ENCODE measurements around the gene GOLGA8O. TPM values are rescaled to one million over a fixed set of nuclear protein-coding genes. Genes with fewer than 3 reads are reported as not detected.
"Not testable (repeated sequence)": the region's sequence is repeated elsewhere in the genome, so short reads cannot be mapped to it uniquely, and the experiment has no call there.

The GOLGA8O gene
- total RNA-seq, result not detected

- H3K4me1 Mint-ChIP-seq (ENCODE audit: low read depth); H3K36me3 Mint-ChIP-seq; CTCF ChIA-PET; POLR2A ChIA-PET; intact Hi-C loops (cut with micrococcal nuclease); H3K27me3 Mint-ChIP-seq; H3K27ac Mint-ChIP-seq; DNase-seq; H3K4me3 Mint-ChIP-seq; H3K9me3 Mint-ChIP-seq: not testable (repeated sequence)
Observed at GRCh38 chr15:32455534-32455933, at the start of gene GOLGA8O. TSS of gene GOLGA8O (minus strand) at chr15:32455634. CDS start at chr15:32455536, 98 bp downstream.

- DNase-seq; H3K27ac Mint-ChIP-seq; H3K4me1 Mint-ChIP-seq (ENCODE audit: low read depth); H3K36me3 Mint-ChIP-seq; CTCF ChIA-PET; H3K9me3 Mint-ChIP-seq; POLR2A ChIA-PET; intact Hi-C loops (cut with micrococcal nuclease); H3K27me3 Mint-ChIP-seq; H3K4me3 Mint-ChIP-seq: not testable (repeated sequence)
Observed at GRCh38 chr15:32504152-32504811, 48.8 kb upstream of the GOLGA8O start.

GRCh38 chr15:32502946-32503345, 47.5 kb upstream of the GOLGA8O start:
- H3K4me1 Mint-ChIP-seq (ENCODE audit: low read depth); intact Hi-C loops (cut with micrococcal nuclease); H3K27me3 Mint-ChIP-seq; H3K27ac Mint-ChIP-seq; H3K4me3 Mint-ChIP-seq; POLR2A ChIA-PET; DNase-seq; CTCF ChIA-PET; H3K9me3 Mint-ChIP-seq; H3K36me3 Mint-ChIP-seq: not testable (repeated sequence)

- DNase-seq; H3K9me3 Mint-ChIP-seq; H3K36me3 Mint-ChIP-seq; CTCF ChIA-PET; H3K27me3 Mint-ChIP-seq; POLR2A ChIA-PET; H3K4me1 Mint-ChIP-seq (ENCODE audit: low read depth); intact Hi-C loops (cut with micrococcal nuclease); H3K27ac Mint-ChIP-seq; H3K4me3 Mint-ChIP-seq: not testable (repeated sequence)
Observed at GRCh38 chr15:32492768-32493167, 37.3 kb upstream of the GOLGA8O start.

- intact Hi-C loops (cut with micrococcal nuclease); H3K36me3 Mint-ChIP-seq; H3K9me3 Mint-ChIP-seq; POLR2A ChIA-PET; DNase-seq; H3K4me3 Mint-ChIP-seq; CTCF ChIA-PET; H3K4me1 Mint-ChIP-seq (ENCODE audit: low read depth); H3K27me3 Mint-ChIP-seq; H3K27ac Mint-ChIP-seq: not testable (repeated sequence)
Observed at GRCh38 chr15:32486474-32486873, 31.0 kb upstream of the GOLGA8O start.

GRCh38 chr15:32483377-32483776, 27.9 kb upstream of the GOLGA8O start:
- H3K4me3 Mint-ChIP-seq; CTCF ChIA-PET; H3K27ac Mint-ChIP-seq; H3K27me3 Mint-ChIP-seq; H3K36me3 Mint-ChIP-seq; POLR2A ChIA-PET; H3K4me1 Mint-ChIP-seq (ENCODE audit: low read depth); intact Hi-C loops (cut with micrococcal nuclease); DNase-seq; H3K9me3 Mint-ChIP-seq: not testable (repeated sequence)

- DNase-seq; H3K4me1 Mint-ChIP-seq (ENCODE audit: low read depth); intact Hi-C loops (cut with micrococcal nuclease); H3K9me3 Mint-ChIP-seq; H3K36me3 Mint-ChIP-seq; CTCF ChIA-PET; H3K27me3 Mint-ChIP-seq; POLR2A ChIA-PET; H3K4me3 Mint-ChIP-seq; H3K27ac Mint-ChIP-seq: not testable (repeated sequence)
Observed at GRCh38 chr15:32481683-32482082, 26.2 kb upstream of the GOLGA8O start.

- intact Hi-C loops (cut with micrococcal nuclease); H3K9me3 Mint-ChIP-seq; H3K4me1 Mint-ChIP-seq (ENCODE audit: low read depth); CTCF ChIA-PET; H3K27me3 Mint-ChIP-seq; H3K4me3 Mint-ChIP-seq; DNase-seq; POLR2A ChIA-PET; H3K27ac Mint-ChIP-seq; H3K36me3 Mint-ChIP-seq: not testable (repeated sequence)
Observed at GRCh38 chr15:32468076-32468475, 12.6 kb upstream of the GOLGA8O start.

GRCh38 chr15:32440445-32440977, 14.9 kb downstream of the GOLGA8O start:
- H3K9me3 Mint-ChIP-seq; POLR2A ChIA-PET; H3K27me3 Mint-ChIP-seq; H3K27ac Mint-ChIP-seq; H3K36me3 Mint-ChIP-seq; DNase-seq; H3K4me3 Mint-ChIP-seq; H3K4me1 Mint-ChIP-seq (ENCODE audit: low read depth); intact Hi-C loops (cut with micrococcal nuclease); CTCF ChIA-PET: not testable (repeated sequence)

- CTCF ChIA-PET; H3K9me3 Mint-ChIP-seq; H3K36me3 Mint-ChIP-seq; H3K4me1 Mint-ChIP-seq (ENCODE audit: low read depth); H3K27ac Mint-ChIP-seq; intact Hi-C loops (cut with micrococcal nuclease); DNase-seq; H3K27me3 Mint-ChIP-seq; POLR2A ChIA-PET; H3K4me3 Mint-ChIP-seq: not testable (repeated sequence)
Observed at GRCh38 chr15:32434102-32434963, 21.1 kb downstream of the GOLGA8O start.

- H3K4me3 Mint-ChIP-seq; H3K27me3 Mint-ChIP-seq; H3K4me1 Mint-ChIP-seq (ENCODE audit: low read depth); DNase-seq; CTCF ChIA-PET; H3K36me3 Mint-ChIP-seq; H3K27ac Mint-ChIP-seq; H3K9me3 Mint-ChIP-seq; POLR2A ChIA-PET; intact Hi-C loops (cut with micrococcal nuclease): not testable (repeated sequence)
Observed at GRCh38 chr15:32427635-32428034, 27.8 kb downstream of the GOLGA8O start.

- POLR2A ChIA-PET; H3K4me1 Mint-ChIP-seq (ENCODE audit: low read depth); DNase-seq; H3K27ac Mint-ChIP-seq; H3K4me3 Mint-ChIP-seq; H3K36me3 Mint-ChIP-seq; H3K9me3 Mint-ChIP-seq; CTCF ChIA-PET; intact Hi-C loops (cut with micrococcal nuclease); H3K27me3 Mint-ChIP-seq: not testable (repeated sequence)
Observed at GRCh38 chr15:32426511-32426910, 28.9 kb downstream of the GOLGA8O start.

- H3K9me3 Mint-ChIP-seq; H3K4me1 Mint-ChIP-seq (ENCODE audit: low read depth); DNase-seq; H3K4me3 Mint-ChIP-seq; intact Hi-C loops (cut with micrococcal nuclease); H3K27ac Mint-ChIP-seq; CTCF ChIA-PET; POLR2A ChIA-PET; H3K27me3 Mint-ChIP-seq; H3K36me3 Mint-ChIP-seq: not testable (repeated sequence)
Observed at GRCh38 chr15:32407903-32408302, 47.5 kb downstream of the GOLGA8O start.

Data from activated CD4-positive, alpha-beta memory T cell treated with anti-CD3 and anti-CD28 coated beads for 36 hours (primary cell).